Cortex of kidney (tissue), 1 donor: ENCODE results near the gene GRID1.

Experiments used
- DNase-seq: peaks from one replicate; lab custom pipeline; 2025; lab: John Stamatoyannopoulos, UW

GRID1 gene

GRCh38 chr10:85617751-85618546 lies 748.6 kb downstream of the GRID1 start:
- DNase-seq, result no peak

DNA sequence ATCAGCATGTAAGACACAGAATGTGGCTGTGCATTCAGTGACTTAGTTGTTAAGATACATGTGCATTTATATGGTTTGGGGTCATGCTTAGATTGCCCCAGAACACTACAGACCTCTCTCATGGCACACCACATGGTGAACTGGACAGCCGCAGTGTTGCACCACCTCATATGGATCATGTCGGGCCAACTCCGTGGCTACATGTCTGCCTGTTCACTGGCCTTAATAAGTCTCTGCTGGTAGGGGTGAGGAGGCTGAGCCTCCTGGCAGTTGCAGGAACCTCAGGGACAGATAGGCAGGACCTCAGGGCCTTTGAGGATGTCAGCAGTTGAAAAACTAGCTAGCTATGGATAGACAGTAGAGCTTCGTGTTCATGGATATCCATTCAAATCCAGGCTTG lies 751.0 kb downstream of the GRID1 start:
- DNase-seq, result no peak

- DNase-seq, result no peak
Measured at GRCh38 chr10:85614981-85615380, 751.6 kb downstream of the GRID1 start.

DNA sequence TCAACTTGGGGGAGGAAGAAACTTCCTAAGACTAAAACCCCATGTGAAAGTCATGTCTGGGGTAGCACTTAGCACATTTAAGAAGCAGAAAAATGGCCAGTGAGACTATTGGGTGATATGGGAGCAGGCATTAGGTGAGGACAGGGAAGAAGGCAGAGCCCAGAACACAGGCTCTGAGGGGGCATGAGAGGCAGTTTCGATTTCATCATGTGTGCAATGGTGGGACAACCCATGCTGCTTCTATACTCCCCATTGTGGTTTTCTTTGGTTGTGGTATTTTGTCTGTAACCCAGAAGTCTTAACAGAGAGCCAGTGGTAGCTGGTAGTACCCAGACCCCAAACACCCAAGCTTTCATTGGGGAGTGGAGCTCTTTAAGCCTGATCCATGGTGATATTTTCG lies 752.0 kb downstream of the GRID1 start:
- DNase-seq, result no peak

- DNase-seq, result no peak
Measured at GRCh38 chr10:85613391-85613790, 753.2 kb downstream of the GRID1 start.

- no peak for DNase-seq
Measured at GRCh38 chr10:85612833-85613232, 753.8 kb downstream of the GRID1 start.

DNA sequence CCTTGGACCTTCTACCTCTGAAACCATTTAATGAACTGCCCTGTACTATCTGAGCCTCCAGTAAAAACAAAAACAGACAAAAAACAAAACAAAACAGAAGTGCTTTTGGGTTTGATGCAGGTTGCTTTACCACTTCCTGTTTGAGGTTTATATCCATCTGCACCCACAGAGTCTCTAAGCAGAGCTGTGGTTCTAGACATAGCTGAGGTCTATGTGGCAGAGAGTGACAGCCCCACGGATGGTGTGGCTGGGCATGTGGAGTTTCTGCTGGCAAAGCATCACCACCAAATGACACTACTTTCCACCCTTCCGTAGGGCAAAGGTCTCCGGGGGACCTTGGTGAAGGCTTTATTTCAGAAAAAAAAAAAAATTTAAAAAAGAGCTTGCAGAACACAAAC lies 754.2 kb downstream of the GRID1 start:
- DNase-seq, result no peak

GRCh38 chr10:85611746-85612377 lies 754.7 kb downstream of the GRID1 start:
- no peak for DNase-seq

- DNase-seq, result no peak
Measured at GRCh38 chr10:85611093-85611740, 755.4 kb downstream of the GRID1 start.

DNA sequence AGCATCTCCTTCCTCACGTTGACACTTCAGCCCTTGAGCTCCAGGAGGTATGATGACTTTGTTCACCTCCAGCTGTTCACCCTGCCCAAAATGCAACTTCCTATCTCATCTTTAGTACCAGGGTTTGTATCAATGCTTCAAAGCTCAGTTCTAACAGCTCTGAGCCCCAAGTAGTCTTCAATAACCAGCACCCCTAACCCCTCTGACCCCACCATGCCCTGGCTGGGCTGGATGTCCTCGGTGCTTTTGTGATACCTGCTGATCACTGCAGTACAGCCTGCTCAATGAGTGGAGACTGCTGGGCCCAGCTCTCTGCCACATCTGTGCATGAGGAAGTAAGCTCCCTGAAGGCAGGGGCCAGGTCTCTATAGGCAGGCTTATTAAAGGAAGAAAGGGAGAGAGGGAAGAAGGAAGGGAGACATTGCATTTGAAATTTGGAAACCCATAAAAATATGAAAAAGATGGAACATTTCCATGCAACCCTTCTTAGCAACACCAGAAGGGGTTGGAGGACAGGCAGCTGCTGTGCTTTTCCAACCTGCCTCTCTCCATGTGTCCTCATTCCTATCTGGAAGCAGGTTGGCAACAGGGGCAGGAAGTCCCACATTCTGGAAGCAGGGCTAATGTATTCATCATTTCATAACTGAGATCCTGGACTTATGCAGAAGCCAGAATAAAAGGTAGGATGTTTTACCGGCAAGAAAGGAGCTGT lies 756.1 kb downstream of the GRID1 start:
- DNase-seq, result no peak

DNA sequence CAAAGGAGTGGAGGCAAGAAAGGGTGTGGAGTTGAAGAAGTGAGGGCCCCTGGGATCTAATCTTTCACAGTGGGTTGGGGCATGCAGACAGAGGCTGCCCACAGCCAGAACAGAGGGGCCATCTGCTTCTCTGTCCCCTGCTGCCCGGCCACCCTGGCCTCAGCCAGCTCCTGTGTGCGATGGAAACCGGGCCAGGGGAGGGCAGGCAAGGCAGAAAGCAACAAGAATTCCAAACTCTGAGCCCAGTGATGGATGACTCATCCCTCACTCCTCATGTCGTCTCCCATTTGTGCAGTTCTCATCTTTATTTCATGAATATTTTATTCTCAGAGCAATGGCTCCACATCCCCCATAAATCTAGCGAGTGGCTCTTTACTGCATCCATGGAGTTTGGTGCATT lies 757.1 kb downstream of the GRID1 start:
- no peak for DNase-seq

GRCh38 chr10:85608706-85609105 lies 757.9 kb downstream of the GRID1 start:
- DNase-seq, result no peak

DNA sequence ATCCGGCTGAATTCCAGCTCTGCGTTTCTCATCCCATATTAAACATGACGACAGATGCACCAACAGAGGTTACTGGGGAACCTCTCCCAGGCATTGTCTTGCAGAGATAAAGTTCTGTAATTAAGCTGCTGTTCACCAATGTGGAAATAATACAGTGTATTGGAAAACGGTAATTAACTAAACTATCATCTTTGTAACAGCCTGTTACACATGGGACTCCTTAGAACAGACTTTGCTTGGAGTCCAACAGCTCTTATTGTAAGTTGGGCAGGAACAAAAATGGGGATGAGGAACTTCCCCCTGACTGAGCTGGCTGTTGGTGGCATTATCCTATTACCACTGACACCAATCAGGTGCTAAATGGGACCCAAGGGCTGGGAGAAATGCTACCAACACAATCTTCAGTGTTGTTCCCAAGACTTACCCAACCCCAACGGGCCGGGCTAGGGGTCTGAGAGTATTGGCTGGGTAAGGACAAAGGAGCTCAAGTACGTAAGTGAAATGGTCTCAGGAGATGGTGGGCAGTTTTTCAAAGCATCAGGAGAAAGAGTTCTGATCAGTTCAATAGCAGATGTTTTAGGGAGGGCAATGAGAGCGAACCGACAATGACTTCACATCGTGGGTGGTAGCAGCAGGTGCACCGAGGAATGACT lies 759.4 kb downstream of the GRID1 start:
- DNase-seq, result no peak

DNA sequence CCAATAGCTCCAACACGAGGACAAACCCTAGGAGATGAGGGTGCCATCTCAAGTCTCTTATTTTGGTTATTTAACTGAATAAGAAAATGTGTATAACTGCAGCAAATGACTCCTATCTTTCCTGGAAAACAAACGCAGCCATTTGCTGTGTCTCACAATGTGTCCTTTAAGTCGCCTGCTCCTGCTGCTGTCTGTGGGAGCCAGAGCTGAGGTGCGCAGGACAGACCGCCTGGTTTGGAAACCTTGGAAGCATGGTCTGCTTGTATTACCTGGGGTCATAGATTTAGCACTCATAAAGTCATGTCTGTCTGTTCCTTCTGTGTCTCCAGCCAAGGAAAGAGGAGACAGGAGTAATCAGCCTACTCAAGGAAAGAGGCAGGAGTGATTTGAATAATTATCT lies 760.2 kb downstream of the GRID1 start:
- no peak for DNase-seq

DNA sequence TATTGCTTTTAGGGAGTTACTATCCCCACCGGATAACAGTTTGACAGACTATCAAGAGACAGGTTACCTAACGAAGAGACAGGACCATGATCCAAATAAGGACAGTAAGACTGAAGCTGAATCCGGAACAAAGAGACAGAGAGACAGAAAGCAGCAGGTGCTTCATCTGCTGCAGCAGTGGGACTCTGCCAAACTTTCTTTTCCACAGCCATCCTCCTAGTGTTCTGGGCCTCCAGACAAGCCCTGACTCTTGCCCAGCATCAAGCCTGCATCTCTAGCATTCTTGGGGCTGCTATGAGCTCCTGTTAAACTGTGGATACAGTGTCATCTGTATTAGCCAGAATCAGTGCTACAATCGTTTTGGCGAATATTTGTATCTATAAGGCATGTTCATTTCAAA lies 761.7 kb downstream of the GRID1 start:
- no peak for DNase-seq

GRCh38 chr10:85604136-85604725 lies 762.4 kb downstream of the GRID1 start:
- DNase-seq, result no peak

DNA sequence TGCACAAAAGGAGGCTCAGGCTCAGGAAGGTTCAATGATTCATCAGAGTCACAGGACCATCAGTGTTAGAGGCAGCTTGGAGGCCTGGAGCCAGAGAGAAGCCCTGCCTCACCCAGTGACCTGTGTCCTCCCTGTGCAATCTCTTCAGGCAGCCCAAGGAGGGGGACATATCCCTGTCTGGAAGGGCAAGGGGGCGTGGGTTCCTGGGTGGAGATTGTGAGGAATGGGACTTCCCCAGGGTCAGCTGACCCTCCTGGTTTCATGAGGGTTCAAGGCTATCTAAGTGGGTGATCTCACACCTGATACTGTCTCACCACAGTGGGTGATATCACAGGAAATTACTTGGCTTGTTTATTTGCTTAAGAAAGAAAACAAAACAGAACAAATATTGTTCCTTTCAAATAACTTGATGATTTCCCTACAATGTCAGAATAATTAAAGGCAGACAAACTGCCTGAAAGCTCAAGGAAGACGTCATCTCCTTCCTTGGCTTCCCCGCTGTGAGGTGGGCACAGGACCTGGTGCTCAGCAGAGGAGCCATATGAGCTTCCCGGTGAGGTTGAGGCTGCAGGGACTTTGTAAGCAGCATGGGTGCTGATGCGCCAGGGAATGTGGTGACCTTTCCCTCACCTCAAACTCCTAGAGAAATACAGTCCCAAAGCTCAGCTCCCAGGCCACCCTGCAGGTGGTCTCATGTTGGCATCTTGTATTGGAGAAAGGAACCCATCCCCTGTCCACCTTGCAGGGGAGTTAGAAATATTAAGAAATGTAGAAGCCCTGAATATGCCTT lies 763.2 kb downstream of the GRID1 start:
- no peak for DNase-seq

GRCh38 chr10:85602713-85603112 lies 763.9 kb downstream of the GRID1 start:
- no peak for DNase-seq

GRCh38 chr10:85602306-85602705 lies 764.3 kb downstream of the GRID1 start:
- no peak for DNase-seq

DNA sequence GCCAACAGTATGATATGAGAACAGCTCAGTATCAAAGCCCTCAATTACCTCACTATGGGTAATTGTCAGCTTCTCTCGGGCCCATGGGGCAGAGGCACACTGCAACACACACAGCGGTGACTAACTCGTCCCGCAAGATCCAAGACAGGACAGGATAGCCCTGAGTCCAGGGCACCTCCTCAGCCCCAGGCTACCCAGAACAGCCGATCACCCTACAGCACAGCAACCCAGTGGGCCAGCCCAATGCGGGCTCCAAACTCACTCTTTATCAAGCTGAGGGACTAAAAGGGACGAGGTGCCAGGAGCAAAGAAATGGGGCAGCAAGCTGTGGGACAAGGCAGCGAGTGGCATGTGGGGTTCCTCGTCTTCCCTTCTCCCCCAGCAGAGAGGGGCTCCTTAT lies 765.1 kb downstream of the GRID1 start:
- DNase-seq, result no peak

GRCh38 chr10:85600744-85601081 lies 765.9 kb downstream of the GRID1 start:
- no peak for DNase-seq
